Activated CD8-positive, alpha-beta memory T cell treated with anti-CD3 and anti-CD28 coated beads for 4 hours (primary cell): ENCODE measurements around the gene NRCAM.

Experiments used
- DNase-seq, 2 donors: peaks; one replicate each; pipeline ENCODE4 v3.0.0-alpha.2; 2020; ENCODE audit warnings: low read depth in 2 of 2

Gene NRCAM

GRCh38 chr7:108459922-108460551 is 3.8 kb upstream of the NRCAM start:
- DNase-seq: no peak

GRCh38 chr7:108457871-108458270 is 1.6 kb upstream of the NRCAM start:
- DNase-seq: no peak

- DNase-seq: no peak
Measured at GRCh38 chr7:108456845-108457540, 757 bp upstream of the NRCAM start.

- no peak for DNase-seq
Measured at GRCh38 chr7:108455551-108455997, 662 bp downstream of the NRCAM start.

DNA sequence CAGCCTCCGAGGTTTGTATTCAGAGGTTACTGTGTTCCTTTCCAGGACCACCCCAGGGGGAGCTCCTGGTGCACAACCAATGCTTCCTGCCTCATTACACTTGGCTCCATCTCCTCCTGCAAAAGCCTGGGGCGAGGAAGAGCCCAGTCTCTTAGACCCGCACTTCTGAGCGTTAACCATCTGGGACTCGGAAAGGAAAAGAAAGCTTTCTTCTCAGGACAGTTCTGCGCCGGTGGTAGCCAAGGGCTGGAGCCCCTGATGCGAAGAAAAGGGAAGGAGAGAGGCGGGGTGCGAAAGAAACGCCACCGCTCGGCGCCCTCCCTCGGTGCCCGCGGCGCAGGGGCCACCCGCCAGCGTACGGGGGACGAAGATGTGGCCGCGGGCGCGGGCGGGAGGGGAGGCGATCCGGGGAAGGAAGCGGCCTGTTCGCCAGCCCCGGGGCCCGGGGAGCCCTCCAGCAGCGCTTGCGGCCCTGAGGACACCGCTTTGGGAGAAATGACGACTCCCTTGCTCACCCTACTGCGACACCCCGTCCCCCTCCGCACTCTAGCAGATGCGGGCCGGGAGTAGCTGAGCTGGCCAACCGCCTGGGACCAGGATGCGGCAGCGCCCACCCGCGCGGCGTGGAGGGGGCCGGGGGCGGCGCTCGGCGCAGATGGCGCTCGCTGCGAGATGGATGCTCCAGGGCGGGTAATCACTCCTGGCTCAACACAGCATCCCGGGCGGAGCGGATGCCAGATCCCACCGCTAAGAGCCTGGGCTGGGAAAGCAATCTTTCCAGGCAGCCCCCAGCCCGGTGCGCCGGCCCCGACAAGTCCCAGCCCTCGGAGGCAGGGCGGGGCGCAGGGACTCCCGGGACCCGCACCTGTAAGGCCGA is 1.3 kb downstream of the NRCAM start:
- DNase-seq: no peak

GRCh38 chr7:108454317-108454673 is 1.9 kb downstream of the NRCAM start:
- no peak for DNase-seq

DNA sequence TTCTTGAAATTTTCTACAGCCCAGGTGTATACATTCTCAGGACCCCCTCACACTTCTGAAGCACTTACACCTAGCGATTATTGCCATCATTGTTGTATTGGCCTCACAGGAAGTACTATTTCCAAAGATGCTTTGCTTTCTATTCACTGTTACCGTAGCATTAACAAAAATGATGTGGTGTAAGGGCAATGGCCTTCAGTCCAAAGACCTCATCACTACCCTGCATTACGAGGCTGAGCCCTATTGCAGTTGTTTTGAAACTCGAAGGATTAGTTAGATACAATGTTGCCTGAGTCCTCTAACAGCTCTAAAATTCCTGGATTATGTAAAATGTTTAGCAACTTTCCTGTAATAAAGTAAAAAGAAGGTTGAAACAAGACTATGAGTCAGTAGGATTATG is 2.9 kb downstream of the NRCAM start:
- no peak for DNase-seq

GRCh38 chr7:108452707-108453106 is 3.5 kb downstream of the NRCAM start:
- DNase-seq: no peak

GRCh38 chr7:108451296-108451848 is 4.9 kb downstream of the NRCAM start:
- DNase-seq: no peak

DNA sequence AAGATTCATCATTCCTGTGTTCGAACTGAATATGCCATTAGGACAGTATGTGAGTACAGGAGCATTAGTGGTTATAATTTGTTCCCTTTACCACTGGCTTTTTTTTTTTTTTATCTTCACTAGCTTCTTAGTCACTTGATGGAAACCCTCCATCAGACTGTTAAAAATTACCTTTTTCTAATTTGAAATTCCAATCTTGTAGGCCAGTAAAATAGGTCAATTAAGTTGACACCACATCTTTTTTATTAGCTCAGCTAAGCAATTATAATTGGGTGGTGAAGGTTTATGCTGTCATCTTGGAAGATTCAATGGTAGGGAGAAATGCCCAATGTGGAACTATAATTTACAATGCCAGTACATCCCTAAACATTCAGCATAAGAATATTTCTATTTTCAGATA is 6.1 kb downstream of the NRCAM start:
- DNase-seq: no peak

DNA sequence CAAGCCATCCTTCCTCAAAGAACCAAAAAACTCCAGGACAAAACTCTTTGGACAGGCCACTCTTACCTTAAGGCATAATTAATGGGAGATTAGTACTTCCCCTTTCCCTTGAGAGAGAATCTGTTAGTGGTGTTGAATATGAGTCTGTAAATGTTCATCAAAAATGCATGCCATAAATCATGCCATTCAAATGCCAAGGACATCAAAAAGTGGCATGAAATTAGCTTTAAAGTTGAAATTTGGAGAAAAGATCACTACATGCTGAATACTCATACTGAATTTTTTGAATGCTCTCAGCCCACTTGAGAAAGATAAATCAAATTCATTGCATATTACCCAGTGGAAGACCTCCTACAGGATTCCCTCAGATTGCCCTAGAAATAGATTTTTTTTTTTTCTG is 6.7 kb downstream of the NRCAM start:
- DNase-seq: no peak

- no peak for DNase-seq
Measured at GRCh38 chr7:108448584-108449505, 7.4 kb downstream of the NRCAM start.

DNA sequence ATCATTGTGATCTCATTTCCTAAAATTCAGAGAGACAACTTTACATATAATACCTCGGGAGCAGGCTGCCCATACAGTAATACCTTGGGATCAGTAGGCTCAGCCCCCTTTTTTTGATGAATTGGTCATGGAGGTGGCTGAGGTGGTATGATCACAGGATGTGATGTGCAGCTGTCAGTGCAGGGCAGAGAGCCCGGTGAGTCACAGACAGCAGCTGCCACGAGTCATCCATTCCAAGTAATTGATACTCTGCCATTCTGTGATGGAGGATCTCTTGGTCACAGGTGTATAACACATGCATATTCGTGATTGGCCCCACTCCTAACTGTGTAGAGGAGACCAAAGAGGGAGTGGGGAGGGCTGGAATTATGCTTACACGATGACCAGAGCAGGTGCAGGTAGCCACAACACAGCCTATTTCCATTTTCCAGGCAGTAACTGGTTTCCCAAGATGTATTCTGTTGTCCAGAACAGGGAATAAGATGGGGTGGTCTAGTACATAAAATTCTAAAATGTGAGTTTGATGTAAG is 14.1 kb downstream of the NRCAM start:
- DNase-seq: no peak

- no peak for DNase-seq
Measured at GRCh38 chr7:108441392-108441955, 14.8 kb downstream of the NRCAM start.

DNA sequence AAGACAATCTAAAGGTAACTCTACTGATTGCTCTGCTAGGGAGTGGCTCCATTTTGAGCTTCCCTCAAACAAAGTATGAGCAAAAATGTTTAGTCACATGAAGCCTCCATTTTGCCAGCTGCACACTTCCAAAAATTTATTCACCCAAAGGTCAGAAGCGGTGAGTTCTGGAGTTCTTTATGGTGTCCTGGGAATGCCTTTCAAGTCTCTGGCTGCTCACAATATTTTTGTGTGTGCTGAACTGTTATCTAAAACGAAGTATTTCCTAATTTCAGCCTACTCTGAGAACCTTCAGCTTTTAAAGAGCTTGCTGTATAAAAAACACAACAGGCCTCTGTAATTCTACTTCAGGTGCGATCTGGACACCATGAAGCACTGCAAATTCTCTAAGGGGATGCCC is 15.6 kb downstream of the NRCAM start:
- no peak for DNase-seq

- no peak for DNase-seq
Measured at GRCh38 chr7:108436906-108437305, 19.3 kb downstream of the NRCAM start.

DNA sequence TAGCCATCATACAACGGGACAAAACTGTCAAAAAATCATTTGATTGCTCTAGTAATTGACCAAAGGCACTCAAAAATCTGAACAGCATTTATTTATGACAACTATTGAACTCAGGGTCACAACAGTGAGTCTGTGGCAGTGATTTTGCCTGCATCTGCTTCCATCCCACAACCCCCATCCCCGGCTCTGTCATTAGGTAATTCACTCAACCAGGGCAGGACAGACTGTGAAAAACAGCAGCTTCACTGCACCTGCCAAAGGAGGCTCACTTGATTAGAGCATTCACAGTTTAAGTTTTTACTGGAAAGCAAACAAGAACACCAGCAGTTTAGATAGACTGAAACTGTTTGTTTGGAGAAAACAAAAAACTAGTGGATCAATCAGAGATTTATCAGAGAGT is 22.2 kb downstream of the NRCAM start:
- DNase-seq: no peak

- DNase-seq: no peak
Measured at GRCh38 chr7:108431099-108431498, 25.1 kb downstream of the NRCAM start.

DNA sequence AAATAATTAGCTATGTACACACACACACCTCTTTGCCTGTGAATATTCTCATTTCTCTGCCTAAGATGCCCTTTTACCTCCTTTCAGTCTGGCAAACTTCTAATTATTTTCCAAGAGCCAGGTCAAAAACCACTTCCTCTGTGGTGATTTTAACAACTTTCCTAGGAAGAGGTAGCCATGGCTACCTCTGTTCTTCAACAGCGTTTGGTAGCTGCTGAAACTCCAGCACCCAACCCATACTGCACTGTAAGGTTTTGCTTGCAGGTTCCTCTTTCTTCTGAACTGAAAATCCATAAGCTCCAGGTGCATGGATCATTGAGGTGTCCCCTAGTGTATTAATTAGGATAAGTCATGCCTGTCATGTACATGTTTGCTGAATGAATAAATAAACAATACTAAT is 25.6 kb downstream of the NRCAM start:
- DNase-seq: no peak

- no peak for DNase-seq
Measured at GRCh38 chr7:108427766-108428165, 28.5 kb downstream of the NRCAM start.
